SK-N-SH treated with all-trans-retinoic acid at 6 μM for 48 hours (cell line): ENCODE measurements around the gene ATP8A1.

ENCODE experiments used
- ARNTL ChIP-seq: fragments of 450-650 bp; formaldehyde crosslinking; IDR thresholded peaks from 2 replicates; pipeline ENCODE4 v1.5.0; 2020; ENCODE audit warnings: low read depth, mild to moderate bottlenecking, moderate library complexity, borderline replicate concordance
- POU6F1 ChIP-seq: fragments of 250-450 bp; sonication (Bioruptor Pico); IDR thresholded peaks from 2 replicates; pipeline ENCODE4 v1.8.0; 2021; ENCODE audit warnings: low read depth, mild to moderate bottlenecking, moderate library complexity, borderline replicate concordance
- PPARA ChIP-seq: fragments of 250-450 bp; sonication (Bioruptor Pico); IDR thresholded peaks from 2 replicates; pipeline ENCODE4 v1.5.0; 2020; ENCODE audit warnings: mild to moderate bottlenecking, borderline replicate concordance
- TOX ChIP-seq: fragments of 250-450 bp; sonication (Bioruptor Pico); IDR thresholded peaks from 2 replicates; pipeline ENCODE4 v1.8.0; 2021; ENCODE audit warnings: mild to moderate bottlenecking, moderate library complexity, borderline replicate concordance
- ZNF8 ChIP-seq: fragments of 450-650 bp; formaldehyde crosslinking; IDR thresholded peaks from 2 replicates; pipeline ENCODE4 v1.5.0; 2020; ENCODE audit warnings: mild to moderate bottlenecking, moderate library complexity
- TF ChIP-seq, protein P1 (sequence below): fragments of 250-450 bp; sonication (Bioruptor Pico); IDR thresholded peaks from 2 replicates; pipeline ENCODE4 v1.8.0; 2020; ENCODE audit warnings: mild to moderate bottlenecking, moderate library complexity, borderline replicate concordance
- TF ChIP-seq, protein P2 (sequence below): fragments of 250-450 bp; sonication (Bioruptor Pico); IDR thresholded peaks from 2 replicates; pipeline ENCODE4 v1.5.1; 2021; ENCODE audit warnings: mild to moderate bottlenecking, moderate library complexity

GRCh38 chr4:42555828-42556227 is 101.1 kb downstream of the ATP8A1 start:
- TF ChIP-seq TOX (CRISPR knock-in tag): no peak
- TF ChIP-seq POU6F1 (CRISPR knock-in tag): no peak
- no peak for TF ChIP-seq PPARA (CRISPR knock-in tag)
- TF ChIP-seq ARNTL (CRISPR knock-in tag): no peak
- no peak for TF ChIP-seq ZNF8 (CRISPR knock-in tag)
- TF ChIP-seq, protein P1, sequence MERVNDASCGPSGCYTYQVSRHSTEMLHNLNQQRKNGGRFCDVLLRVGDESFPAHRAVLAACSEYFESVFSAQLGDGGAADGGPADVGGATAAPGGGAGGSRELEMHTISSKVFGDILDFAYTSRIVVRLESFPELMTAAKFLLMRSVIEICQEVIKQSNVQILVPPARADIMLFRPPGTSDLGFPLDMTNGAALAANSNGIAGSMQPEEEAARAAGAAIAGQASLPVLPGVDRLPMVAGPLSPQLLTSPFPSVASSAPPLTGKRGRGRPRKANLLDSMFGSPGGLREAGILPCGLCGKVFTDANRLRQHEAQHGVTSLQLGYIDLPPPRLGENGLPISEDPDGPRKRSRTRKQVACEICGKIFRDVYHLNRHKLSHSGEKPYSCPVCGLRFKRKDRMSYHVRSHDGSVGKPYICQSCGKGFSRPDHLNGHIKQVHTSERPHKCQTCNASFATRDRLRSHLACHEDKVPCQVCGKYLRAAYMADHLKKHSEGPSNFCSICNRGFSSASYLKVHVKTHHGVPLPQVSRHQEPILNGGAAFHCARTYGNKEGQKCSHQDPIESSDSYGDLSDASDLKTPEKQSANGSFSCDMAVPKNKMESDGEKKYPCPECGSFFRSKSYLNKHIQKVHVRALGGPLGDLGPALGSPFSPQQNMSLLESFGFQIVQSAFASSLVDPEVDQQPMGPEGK (CRISPR knock-in tag): no peak
- TF ChIP-seq, protein P2, sequence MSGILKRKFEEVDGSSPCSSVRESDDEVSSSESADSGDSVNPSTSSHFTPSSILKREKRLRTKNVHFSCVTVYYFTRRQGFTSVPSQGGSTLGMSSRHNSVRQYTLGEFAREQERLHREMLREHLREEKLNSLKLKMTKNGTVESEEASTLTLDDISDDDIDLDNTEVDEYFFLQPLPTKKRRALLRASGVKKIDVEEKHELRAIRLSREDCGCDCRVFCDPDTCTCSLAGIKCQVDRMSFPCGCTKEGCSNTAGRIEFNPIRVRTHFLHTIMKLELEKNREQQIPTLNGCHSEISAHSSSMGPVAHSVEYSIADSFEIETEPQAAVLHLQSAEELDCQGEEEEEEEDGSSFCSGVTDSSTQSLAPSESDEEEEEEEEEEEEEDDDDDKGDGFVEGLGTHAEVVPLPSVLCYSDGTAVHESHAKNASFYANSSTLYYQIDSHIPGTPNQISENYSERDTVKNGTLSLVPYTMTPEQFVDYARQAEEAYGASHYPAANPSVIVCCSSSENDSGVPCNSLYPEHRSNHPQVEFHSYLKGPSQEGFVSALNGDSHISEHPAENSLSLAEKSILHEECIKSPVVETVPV (CRISPR knock-in tag): no peak
